T follicular helper cell (primary cell): ENCODE measurements around the gene CGGBP1.

ENCODE experiments used
- DNase-seq: peaks from one replicate; pipeline ENCODE4 v3.0.0-alpha.2; 2020; ENCODE audit warnings: low read depth
- total RNA-seq, 2 experiments: gene quantifications; one replicate each; lab custom pipeline; 2026; lab: John Stamatoyannopoulos, UW

Gene CGGBP1
- total RNA-seq, result 122 to 204 reads per million in 2 experiments

DNA sequence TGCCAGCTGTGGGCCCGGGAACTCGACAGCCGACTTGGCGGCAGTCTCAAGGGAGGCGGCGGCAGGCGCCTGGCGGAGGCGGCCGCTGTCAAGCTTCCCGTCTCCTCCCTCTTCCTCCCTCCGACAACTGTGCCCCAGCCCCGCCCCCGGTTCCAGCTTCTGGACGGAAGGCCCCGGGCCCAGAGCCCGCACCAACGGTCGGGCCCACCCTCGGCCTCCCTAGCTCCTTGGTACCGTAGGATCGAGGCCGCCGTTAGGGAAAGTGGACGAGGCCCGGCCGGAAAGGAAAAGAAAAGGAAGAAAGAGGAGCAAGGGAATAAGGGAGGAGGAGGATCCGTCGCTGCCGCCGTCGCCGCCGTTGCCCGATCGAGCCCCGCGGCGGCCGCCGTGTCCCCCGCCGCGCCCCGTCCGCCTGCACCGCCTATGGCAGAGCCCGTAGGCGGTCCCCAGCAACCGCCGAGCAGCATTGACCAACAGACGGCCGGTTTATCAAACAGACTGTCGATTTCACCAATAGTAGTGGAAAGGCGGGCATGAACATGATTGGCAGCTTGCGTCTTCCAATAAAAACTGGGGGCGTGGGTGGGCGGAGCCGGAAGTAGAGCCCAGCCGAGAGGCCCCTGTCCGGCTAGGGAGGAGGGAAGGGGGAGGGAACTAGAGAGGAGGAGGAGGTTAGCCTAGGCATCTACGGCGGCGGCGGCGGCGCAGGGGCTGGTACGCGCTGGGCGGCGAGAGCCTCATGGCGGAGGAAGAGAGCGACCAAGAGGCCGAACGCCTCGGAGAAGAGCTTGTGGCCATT is at the start of gene CGGBP1, which contains the start of gene ZNF654:
CGGBP1 (minus strand) TSS at position 425 of the 799 bp plus-strand sequence. CDS start 3,029 bp downstream, outside the sequence.
ZNF654 (plus strand) TSS at position 675 of the 799 bp plus-strand sequence; CDS start at position 740, 65 bp downstream.
- peak; percentile 97 for DNase-seq

GRCh38 chr3:88105325-88105724 is 46.5 kb upstream of the CGGBP1 start:
- no peak for DNase-seq

DNA sequence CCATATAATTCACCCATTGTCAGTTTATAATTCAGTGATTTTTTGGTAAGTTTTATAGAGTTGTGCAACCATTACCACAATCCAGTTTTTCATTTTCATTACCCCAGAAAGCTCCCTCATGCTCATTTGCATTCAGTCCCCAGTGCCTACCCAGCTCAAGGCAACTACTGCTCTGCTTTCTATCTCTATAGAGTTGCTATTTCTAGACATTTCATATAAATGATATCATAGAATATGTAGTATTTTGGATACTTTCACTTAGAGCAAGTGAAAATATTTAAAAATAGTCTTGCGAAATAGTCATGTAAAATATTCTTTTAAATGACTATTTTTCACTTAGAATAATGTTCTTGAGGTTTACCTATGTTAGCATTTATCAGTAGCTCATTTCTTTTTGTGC is 42.3 kb upstream of the CGGBP1 start:
- no peak for DNase-seq

- DNase-seq, result no peak
Observed at GRCh38 chr3:88093266-88093665, 34.5 kb upstream of the CGGBP1 start.

GRCh38 chr3:88092270-88092669 is 33.5 kb upstream of the CGGBP1 start:
- DNase-seq, result no peak

- DNase-seq, result no peak
Observed at GRCh38 chr3:88090681-88091080, 31.9 kb upstream of the CGGBP1 start.

- no peak for DNase-seq
Observed at GRCh38 chr3:88084097-88084501, 25.3 kb upstream of the CGGBP1 start.

GRCh38 chr3:88082854-88083253 is 24.0 kb upstream of the CGGBP1 start:
- DNase-seq, result no peak

DNA sequence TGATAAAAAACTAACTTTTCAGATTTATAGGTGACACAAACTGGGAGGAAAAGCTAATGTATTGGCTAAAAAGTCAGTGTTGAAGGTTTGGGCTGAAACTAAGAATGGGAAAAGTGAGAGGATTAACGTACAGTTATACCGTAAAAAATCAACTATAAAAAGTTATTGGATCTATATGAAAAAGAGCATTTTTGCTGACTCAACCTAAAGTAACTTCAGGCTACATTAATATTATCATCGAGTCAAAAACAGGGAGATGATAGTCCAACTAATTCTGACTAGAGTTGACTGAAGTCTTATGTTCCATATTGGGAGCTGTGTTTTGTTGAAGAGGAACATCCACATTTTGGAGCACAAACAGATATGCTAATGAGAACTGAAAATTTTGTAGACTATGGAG is 20.1 kb upstream of the CGGBP1 start:
- DNase-seq, result no peak

DNA sequence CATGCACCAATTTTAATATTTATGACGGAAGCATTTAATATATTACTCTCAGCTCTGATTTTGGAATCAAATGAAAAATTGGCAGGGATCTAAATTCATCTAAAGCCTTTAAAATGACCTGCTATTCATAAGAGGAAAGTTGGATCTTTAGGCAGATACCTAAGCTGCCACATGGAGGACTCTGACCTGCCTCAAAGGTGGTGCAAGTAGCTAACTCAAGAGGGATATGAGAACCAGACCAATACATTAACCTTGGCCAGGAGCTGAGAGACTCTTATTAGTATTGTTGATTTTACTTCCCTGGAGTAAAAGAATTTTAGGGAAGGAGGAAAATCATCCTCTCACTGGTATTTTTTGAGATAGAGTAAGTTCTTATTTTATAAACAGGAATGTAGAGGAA is 17.9 kb upstream of the CGGBP1 start:
- DNase-seq, result no peak

- DNase-seq, result no peak
Observed at GRCh38 chr3:88075497-88075896, 16.7 kb upstream of the CGGBP1 start.

DNA sequence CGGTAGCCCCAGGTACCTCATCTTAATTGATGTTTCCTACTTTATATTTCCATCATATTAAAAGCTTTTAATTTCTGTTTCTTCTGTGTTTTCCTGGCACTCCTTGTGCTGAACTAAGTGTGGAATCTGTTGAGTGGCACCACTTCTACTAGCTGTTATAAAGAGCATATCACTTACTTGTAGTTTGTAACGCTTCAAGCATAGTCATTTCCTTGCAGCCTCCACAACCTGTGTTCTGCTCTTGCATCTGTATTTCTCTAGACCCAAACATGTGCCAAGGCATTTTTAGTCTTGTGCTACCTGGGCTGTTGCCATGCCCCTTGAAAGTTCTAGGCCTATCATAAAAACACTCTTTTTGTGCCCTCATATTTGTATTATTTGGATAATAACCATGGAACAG is 16.3 kb upstream of the CGGBP1 start:
- DNase-seq, result no peak

GRCh38 chr3:88061746-88062145 is 2.9 kb upstream of the CGGBP1 start:
- no peak for DNase-seq

DNA sequence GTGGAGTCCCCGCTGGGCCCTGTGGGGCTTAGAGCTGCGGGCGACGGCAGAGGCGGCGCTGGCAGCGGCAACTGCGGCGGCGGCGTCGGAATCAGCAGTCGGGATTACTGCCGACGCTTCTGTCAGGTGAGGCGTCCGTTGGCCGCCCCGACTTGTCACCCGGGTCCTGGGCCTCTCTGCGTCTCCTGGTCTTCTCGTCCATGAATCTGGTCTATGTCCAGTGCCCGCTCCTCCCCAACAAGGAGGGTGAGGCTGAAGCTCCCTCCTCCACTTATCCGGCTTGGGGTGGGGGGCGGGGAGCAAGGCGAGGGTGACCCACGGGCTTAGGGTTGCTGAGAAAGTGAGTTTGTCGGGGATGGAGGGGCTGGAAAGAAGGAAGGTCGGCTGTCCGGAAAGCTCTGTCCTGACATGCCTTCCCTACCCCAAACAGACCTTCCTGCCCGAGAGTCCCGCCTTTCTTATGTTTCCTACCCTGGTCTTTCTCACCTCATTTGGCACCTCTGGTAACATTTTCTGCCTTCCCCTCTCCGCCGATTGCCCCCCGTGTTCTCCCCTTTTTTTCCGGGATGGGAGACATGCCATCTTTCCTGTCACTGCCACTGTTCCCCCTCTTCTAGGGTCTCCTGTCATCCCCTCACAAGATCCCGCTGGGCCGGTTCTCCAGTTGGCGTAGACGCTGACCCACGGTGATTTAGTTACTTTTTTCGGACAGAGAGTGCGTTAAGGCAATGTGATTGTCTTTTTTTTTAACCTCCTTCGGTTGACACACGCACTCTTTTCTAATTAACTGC is 770 bp upstream of the CGGBP1 start:
- DNase-seq, result no peak

- no peak for DNase-seq
Observed at GRCh38 chr3:88058306-88058580, 562 bp downstream of the CGGBP1 start.

DNA sequence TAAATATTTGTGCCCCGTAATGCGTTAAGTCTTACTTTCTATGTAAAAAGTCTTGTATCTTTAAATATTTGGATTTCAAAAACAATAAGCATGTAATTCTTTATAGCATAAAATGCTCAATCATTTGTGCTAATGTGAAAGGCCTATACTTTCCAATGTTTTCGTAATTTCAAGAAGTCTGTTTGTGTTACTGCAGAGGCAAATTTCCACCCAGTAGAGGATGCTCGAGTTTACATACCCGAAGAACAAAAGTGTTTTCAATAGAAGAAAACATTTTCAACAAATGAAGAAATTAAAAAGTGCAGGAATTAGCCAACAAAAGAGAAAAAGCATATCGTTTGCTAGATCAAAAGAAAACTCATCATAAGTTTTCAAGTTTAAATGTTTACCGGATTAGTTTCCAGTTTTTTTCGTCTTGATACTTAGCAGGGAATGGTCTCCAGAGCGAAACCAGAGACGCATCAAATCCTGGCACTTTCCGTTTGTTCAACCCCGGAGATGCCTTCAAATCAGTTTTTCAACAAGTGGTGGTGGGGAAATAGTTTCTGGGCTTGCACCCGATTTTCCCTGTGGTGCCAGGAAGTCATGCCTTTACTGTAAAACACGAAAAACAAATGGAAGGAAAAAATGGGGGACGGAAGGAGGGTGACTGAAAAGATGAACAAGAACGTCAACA is 1.0 kb downstream of the CGGBP1 start:
- no peak for DNase-seq

DNA sequence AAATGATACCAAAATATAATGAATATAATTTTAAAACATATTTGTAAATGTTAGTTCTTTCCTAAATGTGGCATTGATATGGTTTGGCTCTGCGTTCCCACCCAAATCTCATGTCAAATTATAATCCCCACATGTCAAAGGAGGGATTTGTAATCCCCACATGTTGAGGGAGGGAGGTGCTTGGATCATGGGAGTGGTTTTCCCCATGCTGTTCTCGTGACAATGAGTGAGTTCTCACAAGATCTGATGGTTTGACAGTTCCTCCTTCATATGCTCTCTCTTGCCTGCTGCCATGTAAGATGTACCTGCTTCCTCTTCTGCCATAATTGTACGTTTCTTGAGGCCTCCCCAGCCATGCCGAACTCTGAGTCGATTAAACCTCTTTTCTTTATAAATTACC is 12.0 kb downstream of the CGGBP1 start:
- DNase-seq, result no peak

GRCh38 chr3:88044411-88044810 is 14.4 kb downstream of the CGGBP1 start:
- no peak for DNase-seq

DNA sequence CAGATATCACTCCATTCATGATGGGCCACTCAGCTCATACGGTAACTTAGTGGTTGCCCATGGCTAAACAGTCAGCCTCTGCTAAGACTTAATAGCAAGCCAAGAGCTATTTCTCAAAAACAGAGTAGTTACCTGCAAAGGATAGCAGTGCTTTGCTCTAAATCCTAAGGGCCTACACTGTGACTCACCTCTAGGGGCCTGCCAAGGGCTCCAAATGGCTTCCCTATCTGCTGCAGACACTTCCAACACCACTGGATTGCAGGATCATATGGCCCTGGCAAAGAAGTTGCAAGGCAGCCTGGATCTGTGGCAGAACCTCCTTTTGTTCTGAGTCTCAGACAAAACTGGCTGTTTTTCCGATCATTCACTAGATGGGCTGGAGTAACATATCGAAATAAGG is 17.8 kb downstream of the CGGBP1 start:
- DNase-seq, result no peak

DNA sequence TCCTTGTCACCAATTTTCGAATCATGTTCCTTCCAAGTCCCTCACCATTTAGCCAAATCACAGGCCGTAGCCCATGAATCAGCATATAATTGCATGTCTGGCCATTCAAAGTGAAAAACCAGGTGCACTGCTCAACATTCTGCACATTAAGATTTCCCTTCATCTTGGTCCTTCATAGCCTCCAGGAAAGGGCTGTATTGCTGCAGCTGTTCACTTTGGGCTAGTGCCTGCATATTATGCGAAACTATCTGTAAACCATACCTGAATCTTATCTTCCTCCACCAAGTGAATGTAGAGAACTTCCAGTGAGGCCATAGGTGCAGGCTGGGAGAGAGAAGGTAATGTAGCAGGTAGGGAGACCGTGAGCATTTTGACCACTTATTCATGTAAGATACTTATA is 18.3 kb downstream of the CGGBP1 start:
- no peak for DNase-seq

GRCh38 chr3:88038566-88038965 is 20.2 kb downstream of the CGGBP1 start:
- DNase-seq, result no peak

DNA sequence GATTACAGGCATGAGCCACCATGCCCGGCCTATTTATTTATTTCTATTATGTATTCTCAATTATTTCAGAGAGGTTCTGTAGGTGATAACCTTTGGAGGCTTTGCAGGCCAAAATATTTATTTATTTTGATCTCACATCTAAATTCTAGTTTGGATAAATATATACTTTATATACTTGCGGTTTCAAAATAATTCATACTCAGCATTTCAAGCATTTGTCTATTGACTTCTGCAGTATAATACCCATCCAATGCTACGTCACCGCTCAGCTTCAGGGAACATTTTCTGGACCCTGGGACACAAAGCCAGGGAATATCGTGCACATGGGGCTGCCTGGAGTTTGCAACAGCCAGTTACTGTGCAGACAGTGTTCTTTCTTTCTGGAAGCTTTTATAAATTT is 22.6 kb downstream of the CGGBP1 start:
- DNase-seq, result no peak
